Activated naive CD8-positive, alpha-beta T cell treated with anti-CD3 and anti-CD28 coated beads, Interleukin-2, amount 50 U/mL, for 24 hours (primary cell): ENCODE data around the gene RTTN.

Experiments
- ATAC-seq: fragments of 150-1000 bp; cut with Tn5 transposase; one replicate; pipeline ENCODE4 v1.10.0; 2021
- DNase-seq: peaks from one replicate; pipeline ENCODE4 v3.0.0; 2021
- H3K27ac Mint-ChIP-seq: one replicate; pipeline ENCODE4 v1.8.0; 2021; ENCODE audit warnings: mild to moderate bottlenecking, mixed read lengths
- H3K27me3 Mint-ChIP-seq: one replicate; pipeline ENCODE4 v1.8.0; 2021; ENCODE audit warnings: mixed read lengths
- H3K36me3 Mint-ChIP-seq: one replicate; pipeline ENCODE4 v1.8.0; 2021; ENCODE audit warnings: low read depth, mixed read lengths
- H3K4me1 Mint-ChIP-seq: one replicate; pipeline ENCODE4 v1.8.0; 2021; ENCODE audit warnings: mixed read lengths
- H3K4me3 Mint-ChIP-seq: one replicate; pipeline ENCODE4 v1.8.0; 2021; ENCODE audit warnings: mild to moderate bottlenecking, moderate library complexity, mixed read lengths
- H3K9me3 Mint-ChIP-seq: one replicate; pipeline ENCODE4 v1.8.0; 2021; ENCODE audit warnings: mixed read lengths

RTTN gene

GRCh38 chr18:70221915-70222278 lies 16.4 kb upstream of the RTTN start:
- Mint-ChIP-seq H3K27me3 (peaks cover 51% of the 10 kb centered on the region), H3K4me1 (no peaks in the 10 kb centered on the region)

DNA sequence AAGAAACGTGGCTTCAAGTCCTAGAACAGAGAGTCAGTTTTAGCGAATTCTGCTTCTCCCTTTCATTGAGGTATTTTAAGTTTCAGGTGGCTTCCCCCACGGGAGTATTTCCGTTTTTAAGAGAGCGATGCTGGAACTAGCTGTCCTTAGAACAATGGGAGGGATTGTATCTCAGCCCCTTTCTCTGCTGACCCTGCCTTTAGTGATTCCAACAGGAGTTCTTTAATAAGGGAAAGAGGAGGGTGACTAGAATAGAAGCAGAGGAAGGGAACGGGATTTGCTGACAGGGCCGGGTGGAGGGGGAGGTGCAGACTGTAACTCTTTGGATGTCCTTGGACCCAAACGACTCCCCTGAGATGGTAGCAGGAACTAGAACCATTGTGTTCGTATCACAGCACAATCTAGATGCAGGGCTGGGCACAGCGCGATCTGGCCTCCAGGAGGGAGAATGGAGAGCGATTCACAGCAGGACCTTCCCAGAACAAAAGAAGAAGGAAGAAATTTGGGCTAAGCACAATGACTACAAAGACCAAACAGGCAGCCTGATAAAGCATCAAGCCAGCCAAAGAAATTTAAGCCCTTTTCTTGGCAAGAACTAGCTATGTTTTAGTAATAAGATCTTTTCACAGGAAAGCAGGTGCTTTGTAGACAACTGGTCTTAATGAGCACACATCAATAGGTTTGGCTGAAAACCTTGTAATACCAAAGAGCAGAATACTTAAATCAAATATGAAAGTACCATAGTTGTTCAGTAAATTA lies 15.8 kb upstream of the RTTN start:
- no peak overlapping the region for H3K27ac Mint-ChIP-seq
- H3K9me3 Mint-ChIP-seq = no peaks in the 10 kb centered on the region
- H3K27me3 Mint-ChIP-seq = peaks cover 51% of the 10 kb centered on the region
- H3K36me3 Mint-ChIP-seq = no peaks in the 10 kb centered on the region
- H3K4me1 Mint-ChIP-seq = no peaks in the 10 kb centered on the region
- no peak for DNase-seq
- no peak overlapping the region for H3K4me3 Mint-ChIP-seq
- ATAC-seq = no peak

More at GRCh38 chr18:70221915-70222278, 16.4 kb upstream of the RTTN start:
- Mint-ChIP-seq H3K4me3 (no peak overlapping the region), H3K36me3 (no peaks in the 10 kb centered on the region), H3K27ac (no peak overlapping the region), H3K9me3 (peaks cover 5% of the 10 kb centered on the region)
- no peak for ATAC-seq
- no peak for DNase-seq

GRCh38 chr18:70220628-70221027 lies 15.1 kb upstream of the RTTN start:
- H3K27ac Mint-ChIP-seq = no peak overlapping the region
- H3K9me3 Mint-ChIP-seq = no peaks in the 10 kb centered on the region
- H3K36me3 Mint-ChIP-seq = no peaks in the 10 kb centered on the region
- H3K4me3 Mint-ChIP-seq = no peak overlapping the region
- ATAC-seq = no peak
- peaks cover 51% of the 10 kb centered on the region for H3K27me3 Mint-ChIP-seq
- no peaks in the 10 kb centered on the region for H3K4me1 Mint-ChIP-seq
- DNase-seq = no peak

DNA sequence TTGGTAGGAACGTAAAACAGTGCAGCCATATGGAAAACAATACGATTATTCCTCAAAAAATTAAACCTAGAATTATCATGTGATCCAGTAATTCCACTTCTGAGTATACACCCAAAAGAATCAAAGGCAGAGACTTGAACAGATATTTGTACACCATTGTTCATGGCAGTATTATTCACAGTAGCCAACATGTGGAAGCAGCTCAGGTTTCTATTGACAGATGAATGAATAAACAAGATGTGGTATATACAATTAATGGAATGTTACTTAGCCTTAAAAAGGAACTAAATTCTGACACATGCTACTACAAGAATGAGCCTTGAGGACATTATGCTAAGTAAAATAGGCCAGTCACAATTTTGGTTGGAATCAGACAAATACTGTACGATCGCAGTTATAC lies 14.2 kb upstream of the RTTN start:
- Mint-ChIP-seq H3K36me3 (no peaks in the 10 kb centered on the region), H3K4me3 (no peak overlapping the region), H3K9me3 (no peaks in the 10 kb centered on the region), H3K27me3 (peaks cover 53% of the 10 kb centered on the region), H3K4me1 (no peaks in the 10 kb centered on the region), H3K27ac (no peak overlapping the region)
- DNase-seq (no peak), ATAC-seq (no peak)

DNA sequence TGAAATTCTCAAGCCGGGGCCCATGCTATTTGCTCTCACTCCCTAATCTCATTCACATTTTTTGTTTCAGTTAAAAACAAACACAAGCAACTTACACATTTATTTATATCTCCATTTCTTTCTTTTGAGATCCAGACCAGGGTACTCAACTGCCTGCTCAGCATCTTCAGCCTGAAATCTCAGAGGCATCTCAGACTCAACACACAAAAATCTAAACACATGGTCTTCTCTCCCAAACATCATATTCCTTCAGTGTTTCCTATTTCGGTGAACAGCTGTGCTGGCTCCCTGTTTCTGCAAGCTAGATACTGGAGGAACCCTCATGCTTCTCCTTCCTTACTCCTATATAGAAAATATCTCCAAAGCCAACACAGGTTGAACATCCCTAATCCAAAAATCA lies 11.3 kb upstream of the RTTN start:
- peaks cover 44% of the 10 kb centered on the region for H3K27me3 Mint-ChIP-seq
- H3K27ac Mint-ChIP-seq = no peak overlapping the region
- no peak overlapping the region for H3K4me3 Mint-ChIP-seq
- ATAC-seq (no peak), DNase-seq (no peak)
- H3K36me3 Mint-ChIP-seq = no peaks in the 10 kb centered on the region
- no peaks in the 10 kb centered on the region for H3K9me3 Mint-ChIP-seq
- H3K4me1 Mint-ChIP-seq = no peaks in the 10 kb centered on the region

GRCh38 chr18:70207181-70207580 lies 1.7 kb upstream of the RTTN start:
- Mint-ChIP-seq H3K27me3 (peaks cover 3% of the 10 kb centered on the region), H3K4me1 (peaks cover 19% of the 10 kb centered on the region), H3K27ac (no peak overlapping the region), H3K4me3 (peak overlapping the region; percentile 94), H3K9me3 (no peaks in the 10 kb centered on the region), H3K36me3 (peaks cover 9% of the 10 kb centered on the region)
- ATAC-seq = no peak
- DNase-seq = no peak

DNA sequence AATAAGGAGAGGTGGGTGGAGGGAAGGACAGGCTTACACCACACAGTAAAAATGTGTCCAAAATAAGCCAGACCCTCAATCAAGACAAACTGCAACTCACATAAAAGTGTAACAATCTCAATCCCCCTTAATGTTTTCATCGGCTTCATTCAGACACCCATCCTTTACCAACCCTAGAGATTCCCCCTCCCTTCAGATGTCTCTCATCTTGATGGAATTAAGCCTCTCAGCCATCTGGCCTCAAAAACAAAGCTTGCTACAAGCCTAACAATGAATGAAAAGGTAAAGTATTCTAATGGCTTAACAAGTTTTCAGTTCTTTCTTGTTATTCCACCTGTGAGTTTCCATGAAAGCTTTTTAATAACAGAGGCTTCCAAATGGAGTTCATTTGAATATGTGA lies 5.2 kb downstream of the RTTN start:
- Mint-ChIP-seq H3K4me1 (peaks cover 20% of the 10 kb centered on the region), H3K27ac (no peak overlapping the region), H3K9me3 (no peaks in the 10 kb centered on the region), H3K4me3 (no peak overlapping the region), H3K27me3 (no peaks in the 10 kb centered on the region), H3K36me3 (peaks cover 54% of the 10 kb centered on the region)
- DNase-seq = no peak
- no peak for ATAC-seq

GRCh38 chr18:70197844-70198243 lies 7.6 kb downstream of the RTTN start:
- DNase-seq (no peak), ATAC-seq (no peak)
- Mint-ChIP-seq H3K4me3 (no peak overlapping the region), H3K36me3 (peaks cover 64% of the 10 kb centered on the region), H3K9me3 (no peaks in the 10 kb centered on the region), H3K27me3 (no peaks in the 10 kb centered on the region), H3K27ac (no peak overlapping the region), H3K4me1 (peaks cover 32% of the 10 kb centered on the region)

- ATAC-seq (no peak), DNase-seq (no peak)
- H3K9me3 Mint-ChIP-seq = no peaks in the 10 kb centered on the region
- no peaks in the 10 kb centered on the region for H3K27me3 Mint-ChIP-seq
- peaks cover 32% of the 10 kb centered on the region for H3K4me1 Mint-ChIP-seq
- H3K4me3 Mint-ChIP-seq = no peak overlapping the region
- H3K27ac Mint-ChIP-seq = no peak overlapping the region
- peaks cover 65% of the 10 kb centered on the region for H3K36me3 Mint-ChIP-seq
Observed at GRCh38 chr18:70197026-70197425, 8.5 kb downstream of the RTTN start.

DNA sequence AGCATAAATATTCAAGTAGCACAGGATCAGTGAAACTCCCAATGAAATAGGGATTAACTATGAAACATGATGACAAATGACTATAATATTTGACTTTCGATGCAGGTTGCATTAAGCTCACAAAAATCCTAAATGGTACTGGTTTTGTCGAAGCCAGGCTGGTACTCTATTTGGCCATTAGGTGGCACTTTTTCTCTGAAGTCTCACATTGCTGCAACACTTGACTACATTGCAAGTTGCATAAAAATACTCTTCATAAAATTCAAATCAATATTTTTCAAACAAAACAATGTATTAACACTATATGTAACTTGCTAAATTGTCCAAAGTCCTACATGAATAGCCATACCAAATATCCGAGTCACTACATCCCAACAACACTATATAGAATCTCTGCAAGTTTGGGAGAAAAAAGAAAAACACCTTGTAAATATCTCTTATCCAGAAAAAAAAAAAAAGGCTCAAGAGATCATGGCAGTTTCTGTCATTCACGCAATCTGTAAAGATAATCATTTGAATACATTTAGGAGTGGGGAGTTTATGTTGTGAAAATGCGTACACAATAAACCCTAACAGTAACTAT lies 9.5 kb downstream of the RTTN start:
- H3K4me1 Mint-ChIP-seq = peaks cover 32% of the 10 kb centered on the region
- no peak overlapping the region for H3K4me3 Mint-ChIP-seq
- no peak for ATAC-seq
- no peak overlapping the region for H3K27ac Mint-ChIP-seq
- no peak for DNase-seq
- H3K9me3 Mint-ChIP-seq = no peaks in the 10 kb centered on the region
- H3K27me3 Mint-ChIP-seq = no peaks in the 10 kb centered on the region
- H3K36me3 Mint-ChIP-seq = peaks cover 64% of the 10 kb centered on the region

DNA sequence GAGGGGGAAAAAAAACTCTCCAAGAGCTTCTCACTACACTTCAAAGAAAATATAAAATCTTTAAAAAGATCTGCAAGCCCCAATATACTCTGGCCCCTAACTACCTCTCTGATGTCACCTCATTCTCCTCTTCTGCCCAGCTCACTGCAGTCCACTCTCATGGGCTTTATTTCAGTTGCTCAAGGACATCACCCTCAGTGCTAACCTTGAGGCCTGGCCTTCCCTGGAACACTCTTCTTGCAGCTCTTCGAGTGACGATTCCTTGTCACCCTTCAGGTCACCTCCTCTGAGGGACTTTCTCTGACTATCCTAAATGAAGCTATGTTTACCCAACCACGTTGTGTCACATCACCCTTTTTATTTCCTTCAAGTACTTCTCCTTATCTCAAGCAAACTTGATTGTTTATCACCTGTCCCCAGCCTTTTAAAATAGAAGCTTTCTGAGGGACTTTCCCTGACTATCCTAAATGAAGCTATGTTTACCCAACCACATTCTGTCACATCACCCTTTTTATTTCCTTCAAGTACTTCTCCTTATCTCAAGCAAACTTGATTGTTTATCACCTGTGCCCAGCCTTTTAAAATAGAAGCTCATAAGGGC lies 10.4 kb downstream of the RTTN start:
- Mint-ChIP-seq H3K36me3 (peaks cover 65% of the 10 kb centered on the region), H3K9me3 (no peaks in the 10 kb centered on the region)
- no peak for DNase-seq

GRCh38 chr18:70194227-70194890 lies 11.1 kb downstream of the RTTN start:
- peak overlapping the region; percentile 43 for H3K27ac Mint-ChIP-seq
- H3K27me3 Mint-ChIP-seq = no peaks in the 10 kb centered on the region
- peaks cover 32% of the 10 kb centered on the region for H3K4me1 Mint-ChIP-seq
- ATAC-seq = peak; percentile 78
- no peak for DNase-seq
- peaks cover 63% of the 10 kb centered on the region for H3K36me3 Mint-ChIP-seq
- no peak overlapping the region for H3K4me3 Mint-ChIP-seq
- no peaks in the 10 kb centered on the region for H3K9me3 Mint-ChIP-seq

More for the DNA sequence above, 10.4 kb downstream of the RTTN start:
- H3K4me3 Mint-ChIP-seq = no peak overlapping the region
- ATAC-seq = no peak
- H3K27ac Mint-ChIP-seq = peak overlapping the region; percentile 46
- peaks cover 32% of the 10 kb centered on the region for H3K4me1 Mint-ChIP-seq
- no peaks in the 10 kb centered on the region for H3K27me3 Mint-ChIP-seq

GRCh38 chr18:70190529-70190928 lies 15.0 kb downstream of the RTTN start:
- Mint-ChIP-seq H3K4me3 (no peak overlapping the region), H3K27me3 (no peaks in the 10 kb centered on the region), H3K36me3 (peaks cover 70% of the 10 kb centered on the region), H3K9me3 (no peaks in the 10 kb centered on the region), H3K27ac (no peak overlapping the region), H3K4me1 (peaks cover 23% of the 10 kb centered on the region)
- ATAC-seq = no peak
- DNase-seq = no peak

DNA sequence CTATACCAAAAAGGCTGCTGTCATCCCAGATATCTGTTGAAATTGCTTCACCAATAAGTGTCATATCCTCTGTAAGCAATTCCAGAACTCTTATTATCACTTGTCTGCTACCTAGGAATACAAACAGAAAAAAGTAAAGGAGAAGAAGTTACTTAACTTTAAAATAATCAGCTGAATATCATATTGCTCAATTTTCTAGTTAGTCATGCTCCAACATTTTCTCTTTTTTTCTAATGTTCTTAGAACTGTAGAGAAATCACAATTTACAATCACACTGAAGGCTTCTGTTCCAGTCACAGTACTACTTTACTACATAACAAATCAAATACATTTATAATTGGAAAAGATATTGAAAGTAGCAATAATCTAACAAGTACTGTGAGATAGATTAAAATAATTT lies 17.4 kb downstream of the RTTN start:
- Mint-ChIP-seq H3K4me3 (no peak overlapping the region), H3K36me3 (peaks cover 65% of the 10 kb centered on the region), H3K9me3 (no peaks in the 10 kb centered on the region), H3K27ac (no peak overlapping the region), H3K4me1 (peaks cover 3% of the 10 kb centered on the region), H3K27me3 (no peaks in the 10 kb centered on the region)
- no peak for ATAC-seq
- DNase-seq = no peak

DNA sequence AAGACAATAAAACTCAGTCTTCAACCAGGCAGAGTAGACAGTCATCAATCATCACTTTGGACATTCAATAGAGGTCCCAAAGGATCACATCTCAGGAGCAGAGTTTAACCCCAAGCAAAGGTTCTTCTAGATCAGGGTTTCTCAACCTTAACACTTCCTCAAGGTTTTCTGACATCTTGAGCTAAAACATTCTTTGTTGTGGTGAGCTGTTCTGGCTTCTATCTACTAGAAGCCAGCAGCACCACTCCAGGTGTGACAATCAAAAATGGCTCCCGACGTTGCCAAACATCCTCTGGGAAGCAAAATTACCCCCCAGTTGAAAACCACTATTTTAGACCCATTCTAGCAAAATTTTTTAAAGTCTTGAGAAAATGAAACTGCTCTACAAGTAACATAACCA lies 22.0 kb downstream of the RTTN start:
- DNase-seq (no peak), ATAC-seq (no peak)
- Mint-ChIP-seq H3K27me3 (no peaks in the 10 kb centered on the region), H3K27ac (no peak overlapping the region), H3K36me3 (peaks cover 44% of the 10 kb centered on the region), H3K9me3 (no peaks in the 10 kb centered on the region), H3K4me3 (no peak overlapping the region), H3K4me1 (peaks cover 2% of the 10 kb centered on the region)
